Mesodermal cell (in vitro differentiated cells): ENCODE results near the gene OR2V2.
"Not testable (repeated sequence)": the region's sequence is repeated elsewhere in the genome, so short reads cannot be mapped to it uniquely, and the experiment has no call there.

ENCODE experiments used
- H3K27ac ChIP-seq: 2 replicates; pipeline ENCODE4 v1.7.0; 2013; ENCODE audit warnings: mild to moderate bottlenecking, low read depth, low read length, moderate library complexity; ENCODE audit not compliant: severe bottlenecking
- H3K36me3 ChIP-seq: 2 replicates; pipeline ENCODE4 v1.7.1; 2013; ENCODE audit warnings: mild to moderate bottlenecking, low read length, moderate library complexity; ENCODE audit not compliant: control insufficient read depth, insufficient read depth
- H3K4me1 ChIP-seq: one replicate; pipeline ENCODE4 v1.7.1; 2013; ENCODE audit warnings: mild to moderate bottlenecking, low read length; ENCODE audit not compliant: insufficient read depth, control insufficient read depth, poor library complexity, severe bottlenecking
- H3K4me3 ChIP-seq: 2 replicates; pipeline ENCODE4 v1.7.0; 2013; ENCODE audit warnings: low read length, control low read depth, mild to moderate bottlenecking; ENCODE audit not compliant: insufficient read depth, poor library complexity, severe bottlenecking; ENCODE audit errors: extremely low read depth
- H3K9me3 ChIP-seq: 2 replicates; pipeline ENCODE4 v1.7.1; 2013; ENCODE audit warnings: mild to moderate bottlenecking, low read length, moderate library complexity; ENCODE audit not compliant: control insufficient read depth
- WGBS, 2 experiments: methylation state at CpG; one replicate each; pipeline ENCODE4 v1.1.5; 2013; ENCODE audit warnings: missing lambda C conversion rate in 2 of 2; ENCODE audit not compliant: insufficient coverage in 2 of 2; 5-methylcytosine and 5-hydroxymethylcytosine counted together

OR2V2 gene

DNA sequence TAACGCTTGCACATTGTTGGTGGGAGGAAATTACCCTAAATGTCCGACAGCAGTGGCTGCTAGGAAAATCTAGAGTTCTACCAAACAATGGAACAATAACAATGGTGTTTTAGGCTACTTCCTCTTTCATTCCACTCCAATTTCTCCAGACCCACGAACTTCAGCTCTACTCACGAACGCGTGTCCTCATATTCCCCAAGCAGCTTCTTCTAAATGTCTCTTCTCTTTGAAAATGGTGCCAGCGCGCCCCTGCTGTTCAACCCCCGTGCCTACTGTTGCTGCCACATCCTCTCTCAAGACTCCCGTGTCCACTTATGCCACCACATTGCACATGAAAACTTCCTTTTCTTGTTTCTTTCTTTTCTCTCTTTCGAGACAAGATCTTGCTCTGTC, 25.6 kb downstream of the OR2V2 start:
- no peak overlapping the region for H3K27ac ChIP-seq
- H3K4me1 ChIP-seq, result peaks cover 7% of the 10 kb centered on the region
- H3K9me3 ChIP-seq, result no peaks in the 10 kb centered on the region
- no peak overlapping the region for H3K4me3 ChIP-seq
- 30 to 36% methylated on average over 6 to 11 of the region's 11 CpGs for WGBS, 2 experiments
- no peaks in the 10 kb centered on the region for H3K36me3 ChIP-seq

GRCh38 chr5:181173420-181174342, 26.3 kb downstream of the OR2V2 start:
- Histone ChIP-seq H3K4me3 (peak overlapping the region; percentile 19), H3K4me1 (peaks cover 7% of the 10 kb centered on the region), H3K9me3 (no peaks in the 10 kb centered on the region), H3K27ac (no peak overlapping the region), H3K36me3 (no peaks in the 10 kb centered on the region)
- WGBS, 2 experiments, result 1 to 3% methylated on average over 41 to 47 of the region's 50 CpGs

DNA sequence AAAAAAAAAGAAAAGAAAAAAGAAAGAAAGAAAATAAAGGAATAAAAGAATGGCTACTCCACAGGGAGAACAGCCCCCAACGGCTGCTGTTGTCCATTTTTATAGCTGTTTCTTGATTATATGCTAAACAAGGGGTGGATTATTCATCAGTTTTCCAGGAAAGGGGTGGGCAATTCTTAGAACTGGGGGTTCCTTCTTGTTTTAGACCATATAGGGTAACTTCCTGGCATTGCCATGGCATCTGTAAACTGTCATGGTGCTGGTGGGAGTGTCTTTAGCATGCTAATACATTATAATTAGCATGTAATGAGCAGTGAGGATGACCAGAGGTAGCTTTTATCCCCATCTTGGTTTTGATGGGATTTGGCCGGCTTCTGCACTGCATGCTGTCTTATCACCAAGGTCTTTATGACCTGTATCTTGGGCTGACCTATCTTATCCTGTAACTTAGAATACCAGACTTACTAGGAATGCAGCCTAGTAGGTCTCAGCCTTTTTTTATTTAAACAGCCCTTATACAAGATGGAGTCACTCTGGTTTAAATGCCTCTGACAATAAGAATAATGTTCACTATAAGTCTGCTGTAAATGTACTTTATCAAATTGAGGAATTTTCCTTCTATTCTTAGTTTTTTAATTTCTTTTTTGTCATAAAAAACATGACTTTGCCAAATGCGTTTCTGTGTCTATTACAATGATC, 29.0 kb downstream of the OR2V2 start:
- H3K27ac ChIP-seq, result no peak overlapping the region
- H3K4me3 ChIP-seq, result no peak overlapping the region
- WGBS, 2 experiments, result 76 to 96% methylated on average over 2 to 3 of the region's 3 CpGs
- H3K4me1 ChIP-seq, result no peaks in the 10 kb centered on the region
- no peaks in the 10 kb centered on the region for H3K9me3 ChIP-seq
- H3K36me3 ChIP-seq, result no peaks in the 10 kb centered on the region

- not testable (repeated sequence) for H3K4me3 ChIP-seq, H3K36me3 ChIP-seq, H3K27ac ChIP-seq, H3K9me3 ChIP-seq, H3K4me1 ChIP-seq
- WGBS, 2 experiments, result 63 to 83% methylated on average over 5 to 12 of the region's 14 CpGs
These were observed 30.2 kb downstream of the OR2V2 start for GRCh38 chr5:181177559-181177958.

DNA sequence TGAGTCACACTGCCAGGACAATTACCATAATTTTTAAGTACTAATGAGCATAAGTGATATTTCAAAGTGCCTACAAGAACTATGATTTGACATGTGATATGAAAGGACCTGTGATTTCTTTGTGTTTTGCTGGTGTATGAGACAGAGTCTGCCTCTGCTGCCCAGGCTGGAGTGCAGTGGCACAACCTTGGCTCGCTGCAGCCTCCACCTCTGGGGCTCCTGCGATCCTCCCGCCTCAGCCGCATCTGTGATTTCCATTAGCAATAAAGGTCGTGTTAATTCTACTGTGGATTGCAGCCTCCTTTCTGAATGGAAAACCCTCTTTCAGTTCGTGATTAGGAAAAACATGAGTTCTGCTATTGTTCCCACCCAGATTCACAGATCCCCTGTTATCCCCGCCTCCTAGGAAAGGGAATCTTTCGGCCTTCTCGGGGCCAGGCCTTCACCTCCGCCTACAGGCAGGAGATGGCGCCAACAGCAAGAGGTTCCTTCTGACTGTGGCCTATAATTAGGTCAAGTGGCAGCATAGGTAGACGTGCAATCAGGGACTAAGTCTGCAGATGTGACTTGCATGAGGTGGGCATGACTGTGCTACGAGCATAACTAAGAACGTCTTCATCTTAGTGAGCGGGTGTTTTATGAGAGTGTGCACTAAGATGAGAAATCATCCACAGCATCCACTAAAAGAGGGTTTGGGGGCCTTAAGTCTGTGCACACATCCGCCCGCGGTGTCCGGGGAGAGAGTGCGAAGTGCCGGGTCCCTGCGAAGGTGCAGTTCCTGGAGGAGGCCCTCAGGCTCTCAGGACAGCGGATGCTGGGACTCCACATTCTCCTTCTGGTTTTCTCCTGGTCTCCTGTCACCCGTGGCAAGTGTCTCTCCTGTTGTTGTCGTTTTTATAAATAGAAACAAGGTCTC, 34.5 kb downstream of the OR2V2 start:
- Histone ChIP-seq H3K9me3 (no peaks in the 10 kb centered on the region), H3K4me3 (no peak overlapping the region), H3K36me3 (no peaks in the 10 kb centered on the region), H3K27ac (no peak overlapping the region), H3K4me1 (no peaks in the 10 kb centered on the region)
- 64 to 77% methylated on average over 17 to 21 of the region's 25 CpGs for WGBS, 2 experiments

DNA sequence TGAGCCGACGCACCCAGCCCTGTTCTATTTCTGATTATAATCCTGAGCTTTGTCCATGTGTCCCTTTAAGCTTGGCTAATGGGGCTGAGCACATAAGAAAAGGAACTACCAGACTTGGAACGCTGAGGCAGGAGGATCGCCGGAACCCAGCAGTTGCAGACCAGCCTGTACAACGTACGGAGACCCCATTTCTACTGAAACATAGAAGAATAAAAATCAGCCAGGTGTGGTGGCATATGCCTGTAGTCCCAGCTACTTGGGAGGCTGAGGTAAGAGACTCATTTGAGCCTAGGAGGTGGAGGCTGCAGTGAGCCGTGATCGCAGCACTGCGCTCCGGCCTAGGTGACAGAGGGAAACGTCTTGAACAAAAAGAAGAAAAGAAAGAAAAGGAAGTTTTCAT, 35.3 kb downstream of the OR2V2 start:
- Histone ChIP-seq H3K4me3 (no peak overlapping the region), H3K27ac (no peak overlapping the region), H3K9me3 (no peaks in the 10 kb centered on the region), H3K36me3 (no peaks in the 10 kb centered on the region), H3K4me1 (no peaks in the 10 kb centered on the region)
- 93 to 95% methylated on average over 9 to 10 of the region's 12 CpGs for WGBS, 2 experiments

DNA sequence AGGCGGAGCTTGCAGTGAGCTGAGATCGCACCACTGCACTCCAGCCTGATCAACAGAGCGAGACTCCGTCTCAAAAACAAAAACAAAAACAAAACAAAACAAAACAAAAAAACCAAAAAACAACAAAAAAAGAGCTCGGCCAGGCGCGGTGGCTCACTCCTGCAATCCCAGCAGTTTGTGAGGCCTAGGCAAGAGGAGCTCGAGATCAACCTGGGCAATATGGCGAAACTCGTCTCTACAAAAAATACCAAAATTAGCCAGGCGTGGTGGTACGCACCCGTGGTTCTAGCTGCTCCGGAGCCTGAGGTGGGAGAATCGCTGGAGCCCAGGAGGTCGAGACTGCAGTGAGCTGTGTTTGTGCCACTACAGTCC, 37.4 kb downstream of the OR2V2 start:
- H3K9me3 ChIP-seq, result no peaks in the 10 kb centered on the region
- H3K27ac ChIP-seq, result no peak overlapping the region
- H3K36me3 ChIP-seq, result no peaks in the 10 kb centered on the region
- H3K4me1 ChIP-seq, result peaks cover 1% of the 10 kb centered on the region
- WGBS, 2 experiments, result 94 to 99% methylated on average over 10 to 12 of the region's 16 CpGs
- H3K4me3 ChIP-seq, result no peak overlapping the region

DNA sequence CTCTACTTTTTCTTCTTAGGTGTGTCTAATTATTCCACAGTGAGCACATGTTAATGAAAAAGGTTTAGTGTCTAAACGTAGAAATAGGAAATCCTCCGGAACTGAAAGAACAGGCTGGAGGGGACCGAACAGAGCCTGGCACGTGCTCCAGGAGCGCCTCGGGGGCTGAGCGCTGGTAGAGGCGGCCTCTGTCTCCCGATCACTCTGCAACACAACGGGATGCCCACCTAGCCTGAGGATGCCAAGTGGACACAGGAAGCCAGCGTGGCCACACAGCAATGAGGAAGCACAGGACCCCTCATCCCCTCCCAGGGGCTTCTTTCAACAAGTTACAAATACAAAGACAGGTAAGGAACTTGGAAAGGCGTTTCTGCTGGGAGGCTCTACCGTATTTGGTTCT, 38.2 kb downstream of the OR2V2 start:
- H3K4me1 ChIP-seq, result peaks cover 8% of the 10 kb centered on the region
- WGBS, 2 experiments, result 95 to 98% methylated on average over 11 to 12 of the region's 13 CpGs
- no peak overlapping the region for H3K4me3 ChIP-seq
- no peaks in the 10 kb centered on the region for H3K9me3 ChIP-seq
- H3K27ac ChIP-seq, result no peak overlapping the region
- no peaks in the 10 kb centered on the region for H3K36me3 ChIP-seq

- H3K36me3 ChIP-seq, result no peaks in the 10 kb centered on the region
- H3K27ac ChIP-seq, result no peak overlapping the region
- 96 to 100% methylated on average over 4 to 5 of the region's 6 CpGs for WGBS, 2 experiments
- no peak overlapping the region for H3K4me3 ChIP-seq
- no peaks in the 10 kb centered on the region for H3K9me3 ChIP-seq
- peaks cover 9% of the 10 kb centered on the region for H3K4me1 ChIP-seq
These were observed 38.6 kb downstream of the OR2V2 start for GRCh38 chr5:181186022-181186421.

DNA sequence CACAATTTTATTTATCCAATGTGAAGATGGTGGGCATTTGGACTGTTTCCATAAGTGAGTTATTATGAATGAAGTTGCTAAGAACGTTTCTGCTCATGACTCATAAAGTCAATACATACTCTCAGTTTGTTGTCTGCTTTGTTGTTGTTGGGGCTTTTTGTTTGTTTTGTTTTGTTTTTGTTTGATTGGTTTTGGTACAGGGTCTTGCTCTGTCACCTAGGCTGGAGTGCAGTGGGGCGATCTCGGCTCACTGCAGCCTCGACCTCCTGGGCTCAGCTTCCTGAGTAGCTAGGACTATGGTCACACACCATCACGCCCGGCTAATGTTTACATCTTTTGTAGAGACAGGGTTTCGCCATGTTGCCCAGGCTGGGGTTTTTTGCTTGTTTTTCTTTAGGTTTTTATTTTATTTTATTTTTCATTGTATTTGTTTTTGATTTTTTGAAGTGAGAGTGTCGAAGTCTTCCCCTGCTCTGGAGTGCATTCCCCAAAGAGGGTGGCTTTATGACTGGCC, 39.7 kb downstream of the OR2V2 start:
- H3K4me1 ChIP-seq, result peaks cover 9% of the 10 kb centered on the region
- H3K27ac ChIP-seq, result no peak overlapping the region
- no peaks in the 10 kb centered on the region for H3K36me3 ChIP-seq
- H3K9me3 ChIP-seq, result no peaks in the 10 kb centered on the region
- H3K4me3 ChIP-seq, result peak overlapping the region; percentile 77
- 49 to 53% methylated on average over 3 to 5 of the region's 8 CpGs for WGBS, 2 experiments
